Heart left ventricle (tissue), 13 donors: Measurements from ENCODE around the gene HAVCR2.

Experiments used
- POLR2A ChIP-seq, 2 donors: fragments of 450-650 bp; IDR thresholded peaks; one replicate each; pipeline ENCODE4 v1.6.1; 2017; ENCODE audit warnings: antibody characterized with exemption in 2 of 2, mild to moderate bottlenecking in 2 of 2, moderate library complexity in 2 of 2
- TF ChIP-seq, protein P1 (sequence below), 12 donors: fragments of 200-600 bp; sonication (generic) in 4 of 12; IDR thresholded peaks; one replicate each; pipeline versions ENCODE4 v1.5.0 to v1.8.0; 2018 to 2022; ENCODE audit warnings: antibody characterized with exemption in 12 of 12, mild to moderate bottlenecking in 5 of 12
- donor health status: ischemic (EF 13 %, LVEDD 7.1; RV severe dilation, severe dysfunction).
- donor health status: DM: no; HTN: yes; CAD: no.
- donor health status: DM: no; HTN: no; CAD: no.
- donor health status: ischemic (EF 25% LVEDD 6.9; RV normal size, moderate dysfunction).
- donor health status: ischemic (EF 25% LVEDD 5.7; RV mildly dilated, moderate dysfunction).
- donor health status: ischemic (EF 35%, LVEDD 5.7; RV mildly dilated, moderate dysfunction).
- donor health status: nonischemic (EF 11% LVEDD 7.7; RV severe dilation, severe dysfunction).
- donor health status: DM: yes; HTN: yes; CAD: no.
- donor health status: PGD.
- donor health status: ischemic (EF 29% LVEDD 5.4; RV normal size, mild dysfunction).
- donor health status: nonischemic (EF 23%, LVEDD 6.1; RV moderate dilation, normal function).

DNA sequence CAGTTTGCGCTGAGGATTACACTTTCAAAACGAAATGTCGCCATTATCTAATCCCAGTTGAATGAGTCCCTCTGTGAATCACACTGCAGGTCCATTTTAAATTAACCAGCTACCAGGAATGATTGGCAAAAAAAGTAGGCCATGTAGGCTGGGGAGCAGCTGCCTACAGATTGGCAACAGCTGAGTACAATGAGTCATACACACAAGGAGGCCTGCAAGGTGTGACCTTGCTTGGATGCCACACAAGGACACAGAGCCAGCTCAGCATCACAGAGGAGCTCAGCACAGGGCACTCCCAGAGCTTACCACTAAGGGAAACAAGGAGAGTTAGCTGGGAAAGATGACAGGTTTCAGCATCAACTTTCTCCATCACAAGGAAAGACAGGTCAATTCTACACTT is 62.8 kb downstream of the HAVCR2 start:
- TF ChIP-seq POLR2A (IDR thresholded peaks at IDR 0.05) = no peak
- TF ChIP-seq, protein P1, sequence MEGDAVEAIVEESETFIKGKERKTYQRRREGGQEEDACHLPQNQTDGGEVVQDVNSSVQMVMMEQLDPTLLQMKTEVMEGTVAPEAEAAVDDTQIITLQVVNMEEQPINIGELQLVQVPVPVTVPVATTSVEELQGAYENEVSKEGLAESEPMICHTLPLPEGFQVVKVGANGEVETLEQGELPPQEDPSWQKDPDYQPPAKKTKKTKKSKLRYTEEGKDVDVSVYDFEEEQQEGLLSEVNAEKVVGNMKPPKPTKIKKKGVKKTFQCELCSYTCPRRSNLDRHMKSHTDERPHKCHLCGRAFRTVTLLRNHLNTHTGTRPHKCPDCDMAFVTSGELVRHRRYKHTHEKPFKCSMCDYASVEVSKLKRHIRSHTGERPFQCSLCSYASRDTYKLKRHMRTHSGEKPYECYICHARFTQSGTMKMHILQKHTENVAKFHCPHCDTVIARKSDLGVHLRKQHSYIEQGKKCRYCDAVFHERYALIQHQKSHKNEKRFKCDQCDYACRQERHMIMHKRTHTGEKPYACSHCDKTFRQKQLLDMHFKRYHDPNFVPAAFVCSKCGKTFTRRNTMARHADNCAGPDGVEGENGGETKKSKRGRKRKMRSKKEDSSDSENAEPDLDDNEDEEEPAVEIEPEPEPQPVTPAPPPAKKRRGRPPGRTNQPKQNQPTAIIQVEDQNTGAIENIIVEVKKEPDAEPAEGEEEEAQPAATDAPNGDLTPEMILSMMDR (IDR thresholded peaks at IDR 0.05) = no peak
